ENCODE data around the gene LILRA1.

Gene LILRA1

DNA sequence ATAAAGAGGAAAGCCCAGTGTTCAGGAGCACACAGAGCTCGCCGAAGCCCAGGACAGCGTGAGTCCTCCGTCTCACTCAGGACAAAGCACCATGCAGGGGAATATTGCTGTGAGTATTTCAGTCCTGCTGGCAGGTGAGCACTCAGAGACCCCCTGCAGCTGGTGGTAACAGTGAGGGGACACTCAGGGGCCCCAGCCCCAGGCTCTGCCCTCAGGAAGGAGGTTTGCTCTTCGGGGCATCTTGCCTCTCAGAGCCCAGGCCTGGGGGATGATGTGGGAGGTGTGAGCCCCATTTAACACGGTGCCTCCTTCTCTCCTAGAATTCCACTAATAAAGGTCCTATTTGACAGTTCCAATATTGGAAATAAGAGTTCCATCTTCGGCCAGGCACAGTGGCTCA, 14.8 kb downstream of the LILRA1 start:
- H3K27ac ChIP-seq, result no peak overlapping the region
- TF ChIP-seq, protein P1, sequence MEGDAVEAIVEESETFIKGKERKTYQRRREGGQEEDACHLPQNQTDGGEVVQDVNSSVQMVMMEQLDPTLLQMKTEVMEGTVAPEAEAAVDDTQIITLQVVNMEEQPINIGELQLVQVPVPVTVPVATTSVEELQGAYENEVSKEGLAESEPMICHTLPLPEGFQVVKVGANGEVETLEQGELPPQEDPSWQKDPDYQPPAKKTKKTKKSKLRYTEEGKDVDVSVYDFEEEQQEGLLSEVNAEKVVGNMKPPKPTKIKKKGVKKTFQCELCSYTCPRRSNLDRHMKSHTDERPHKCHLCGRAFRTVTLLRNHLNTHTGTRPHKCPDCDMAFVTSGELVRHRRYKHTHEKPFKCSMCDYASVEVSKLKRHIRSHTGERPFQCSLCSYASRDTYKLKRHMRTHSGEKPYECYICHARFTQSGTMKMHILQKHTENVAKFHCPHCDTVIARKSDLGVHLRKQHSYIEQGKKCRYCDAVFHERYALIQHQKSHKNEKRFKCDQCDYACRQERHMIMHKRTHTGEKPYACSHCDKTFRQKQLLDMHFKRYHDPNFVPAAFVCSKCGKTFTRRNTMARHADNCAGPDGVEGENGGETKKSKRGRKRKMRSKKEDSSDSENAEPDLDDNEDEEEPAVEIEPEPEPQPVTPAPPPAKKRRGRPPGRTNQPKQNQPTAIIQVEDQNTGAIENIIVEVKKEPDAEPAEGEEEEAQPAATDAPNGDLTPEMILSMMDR (conservative IDR thresholded peaks at IDR 0.05), result no peak
- no peak for TF ChIP-seq ZFX (IDR thresholded peaks at IDR 0.05)

DNA sequence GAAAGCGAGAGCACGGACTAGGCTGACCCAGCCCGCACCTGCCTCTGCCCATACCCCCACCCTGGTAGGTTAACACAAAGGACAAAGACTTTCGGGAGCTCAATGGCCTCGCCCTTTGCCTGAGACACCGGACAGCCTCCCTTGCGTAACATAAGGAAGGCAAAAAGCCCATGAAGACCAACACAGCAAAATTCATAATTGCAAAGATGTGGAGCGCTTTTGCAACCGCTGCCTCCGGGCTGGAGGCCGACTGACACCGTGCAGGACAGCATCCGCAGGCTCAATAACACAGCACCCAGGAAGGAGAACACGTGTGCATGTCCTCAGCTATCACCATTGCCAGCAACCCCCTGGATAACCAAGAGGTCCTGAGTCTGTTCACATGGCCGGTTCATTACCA, 15.4 kb downstream of the LILRA1 start:
- TF ChIP-seq ZFX (IDR thresholded peaks at IDR 0.05), result no peak
- TF ChIP-seq, protein P1 (conservative IDR thresholded peaks at IDR 0.05), result no peak
- H3K27ac ChIP-seq, result no peak overlapping the region

DNA sequence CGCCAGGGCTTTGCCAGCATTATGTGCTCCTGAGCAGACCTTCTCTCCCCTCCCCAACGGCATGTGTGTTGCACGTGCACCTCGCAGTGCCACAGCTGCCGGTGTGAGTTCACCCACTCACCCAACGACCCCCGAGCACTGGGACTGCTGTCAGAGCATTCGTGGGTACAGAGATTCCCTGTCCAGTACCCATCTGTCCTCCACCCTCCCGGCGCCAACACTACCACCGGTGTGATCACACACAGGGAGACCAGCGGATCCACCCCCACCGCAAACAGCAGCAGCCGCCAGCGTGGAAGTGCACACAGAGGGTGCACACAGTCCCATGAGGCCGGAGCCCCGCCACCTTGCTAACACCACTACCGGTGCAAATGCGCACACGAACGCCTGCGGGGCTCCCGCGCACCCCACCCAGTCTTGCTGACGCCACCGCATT, 15.9 kb downstream of the LILRA1 start:
- TF ChIP-seq, protein P1 (conservative IDR thresholded peaks at IDR 0.05), result no peak
- TF ChIP-seq ZFX (IDR thresholded peaks at IDR 0.05), result no peak
- H3K27ac ChIP-seq, result no peak overlapping the region

DNA sequence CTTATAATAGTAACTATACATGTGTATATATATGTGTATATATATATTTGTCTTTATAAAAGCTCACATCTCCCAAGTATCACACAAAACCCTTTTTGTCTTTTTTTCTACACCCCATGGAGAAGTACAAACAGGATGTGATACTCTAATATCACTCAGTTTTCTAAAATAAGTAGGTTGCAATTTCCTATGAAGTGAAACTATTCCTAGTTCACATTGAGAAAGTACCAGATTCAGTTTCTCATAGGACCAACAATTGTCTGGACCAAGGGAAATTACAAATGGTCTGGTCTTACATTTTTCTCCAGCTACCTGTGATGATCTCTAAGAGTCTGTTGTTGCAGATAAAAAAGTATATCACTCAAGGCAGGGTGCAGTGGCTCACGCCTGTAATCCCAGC, 19.0 kb downstream of the LILRA1 start:
- TF ChIP-seq, protein P1 (conservative IDR thresholded peaks at IDR 0.05), result no peak
- TF ChIP-seq ZFX (IDR thresholded peaks at IDR 0.05), result no peak
- no peak overlapping the region for H3K27ac ChIP-seq

DNA sequence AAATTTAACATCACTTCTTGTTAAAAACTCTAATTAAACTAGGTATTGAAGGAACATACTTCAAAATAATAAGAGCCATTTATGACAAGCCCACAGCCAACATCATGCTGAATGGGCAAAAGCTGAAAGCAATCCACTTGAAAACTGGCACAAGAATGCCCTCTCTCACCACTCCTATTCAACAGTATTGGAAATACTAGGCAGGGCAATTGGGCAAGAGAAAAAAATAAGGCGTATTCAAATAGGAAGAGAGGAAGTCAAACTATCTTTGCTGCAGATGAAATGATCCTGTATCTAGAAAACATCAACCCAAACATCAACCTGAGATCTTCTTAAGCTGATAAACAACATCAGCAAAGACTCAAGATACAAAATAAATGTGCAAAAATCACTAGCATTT, 21.3 kb downstream of the LILRA1 start:
- no peak for TF ChIP-seq ZFX (IDR thresholded peaks at IDR 0.05)
- TF ChIP-seq, protein P1 (conservative IDR thresholded peaks at IDR 0.05), result no peak
- no peak overlapping the region for H3K27ac ChIP-seq

DNA sequence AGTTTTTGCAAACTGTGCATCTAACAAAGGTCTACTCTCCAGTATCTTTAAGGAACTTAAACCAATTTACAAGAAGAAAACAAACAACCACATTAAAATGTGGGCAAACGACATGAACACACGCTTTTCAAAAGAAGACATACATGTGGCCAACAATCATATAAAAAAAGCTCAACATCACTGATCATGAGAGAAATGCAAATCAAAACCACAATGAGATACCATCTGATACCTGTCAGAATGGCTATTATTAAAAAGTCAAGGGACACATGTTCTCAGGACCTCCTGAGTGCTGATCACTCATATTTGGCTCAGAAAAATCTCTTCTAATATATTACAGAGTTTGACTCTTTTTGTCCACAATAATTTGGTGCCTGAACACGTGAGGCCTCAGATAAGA, 22.6 kb downstream of the LILRA1 start:
- TF ChIP-seq, protein P1 (conservative IDR thresholded peaks at IDR 0.05), result no peak
- no peak for TF ChIP-seq ZFX (IDR thresholded peaks at IDR 0.05)
- H3K27ac ChIP-seq, result no peak overlapping the region

DNA sequence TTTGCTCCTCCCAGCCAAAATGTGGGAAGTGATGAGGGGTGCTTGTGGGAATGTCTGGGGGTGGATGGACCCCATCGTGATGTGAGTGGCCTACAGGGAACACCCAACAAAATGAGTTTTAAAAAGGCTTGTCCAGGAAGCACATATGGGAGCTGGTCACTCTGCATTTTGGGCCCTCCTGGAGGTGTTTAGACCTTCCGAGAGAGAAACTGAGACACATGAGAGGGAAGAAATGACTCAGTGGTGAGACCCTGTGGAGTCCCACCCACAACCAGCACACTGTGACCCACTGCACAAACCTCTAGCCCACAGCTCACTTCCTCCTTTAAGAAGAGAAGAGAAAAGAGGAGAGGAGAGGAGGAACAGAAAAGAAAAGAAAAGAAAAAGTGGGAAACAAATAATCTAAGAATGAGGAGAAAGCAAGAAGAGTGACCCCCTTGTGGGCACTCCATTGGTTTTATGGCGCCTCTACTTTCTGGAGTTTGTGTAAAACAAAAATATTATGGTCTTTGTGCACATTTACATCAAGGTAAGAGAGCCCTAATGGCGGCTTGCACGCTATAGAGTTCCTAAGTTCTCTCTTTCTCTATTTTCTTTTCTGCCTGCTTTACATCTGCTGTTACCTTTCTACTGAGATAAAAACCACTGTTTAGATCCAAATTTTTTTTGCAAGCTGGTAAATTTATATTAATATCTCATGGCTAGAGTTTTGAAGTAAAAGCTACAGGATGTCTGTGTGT, 23.6 kb downstream of the LILRA1 start:
- TF ChIP-seq ZFX (IDR thresholded peaks at IDR 0.05), result no peak
- TF ChIP-seq, protein P1 (conservative IDR thresholded peaks at IDR 0.05), result no peak
- H3K27ac ChIP-seq, result no peak overlapping the region

Data from C4-2B (cell line).